B cell (primary cell): ENCODE measurements around the gene NFRKB. TPM values are rescaled to one million over a fixed set of nuclear protein-coding genes. Genes with fewer than 3 reads are reported as not detected.

Experiments
- ATAC-seq: fragments of 200-7000 bp; cut with Tn5 transposase; one replicate; pipeline ENCODE4 v1.10.0; 2021; ENCODE audit warnings: low read depth, mild to moderate bottlenecking, moderate number of reproducible peaks, moderate library complexity
- CTCF ChIA-PET: fragments of 350-600 bp; sonication (Branson Sonifier 250); formaldehyde crosslinking; loops from one replicate; lab custom pipeline; 2021; ENCODE audit warnings: antibody characterized with exemption, inconsistent platforms; lab: Charles Lee
- POLR2A ChIA-PET: fragments of 350-600 bp; sonication (Branson Sonifier 250); formaldehyde crosslinking; loops from one replicate; lab custom pipeline; 2021; ENCODE audit warnings: antibody characterized with exemption; lab: Charles Lee
- DNase-seq: peaks from one replicate; pipeline ENCODE4 v3.0.0; 2013
- H2AFZ ChIP-seq: 2 replicates; pipeline ENCODE4 v1.6.1; 2012; ENCODE audit warnings: mild to moderate bottlenecking, low read depth, low read length; ENCODE audit not compliant: insufficient read depth, poor library complexity, severe bottlenecking
- H3K27ac ChIP-seq, 2 donors: 1 replicate in 1 of 2; 2 replicates in 1 of 2; pipeline ENCODE4 v1.5.1; 2012 to 2013; ENCODE audit warnings: low read length in 2 of 2, mild to moderate bottlenecking in 2 of 2, moderate library complexity in 1 of 2
- H3K27me3 ChIP-seq, 4 experiments: fragments of 200-600 bp in 1 of 4; sonication (generic) in 1 of 4; replicated peaks in 1 of 4; 1 replicate in 2 of 4; 2 replicates in 2 of 4; pipeline versions ENCODE4 v1.6.1 to v1.7.0; 2013 to 2016; ENCODE audit warnings: low read length in 3 of 4, mild to moderate bottlenecking in 2 of 4, mixed read lengths in 1 of 4, moderate library complexity in 1 of 4; ENCODE audit not compliant: insufficient read depth in 4 of 4, control insufficient read depth in 3 of 4; ENCODE audit errors: control extremely low read depth in 1 of 4
- H3K36me3 ChIP-seq, 2 experiments: replicated peaks in 1 of 2; 1 replicate in 1 of 2; 2 replicates in 1 of 2; pipeline versions ENCODE4 v1.6.1 to v1.7.1; 2013; ENCODE audit warnings: low read length in 1 of 2; ENCODE audit not compliant: insufficient read depth in 2 of 2, control insufficient read depth in 1 of 2; ENCODE audit errors: control extremely low read depth in 1 of 2, extremely low read depth in 1 of 2
- H3K4me1 ChIP-seq, 2 donors: fragments of 200-600 bp in 1 of 2; sonication (generic) in 1 of 2; 1 replicate in 1 of 2; 2 replicates in 1 of 2; pipeline versions ENCODE4 v1.5.1 to v1.6.1; 2013 to 2017; ENCODE audit warnings: low read length in 2 of 2; ENCODE audit not compliant: control insufficient read depth in 2 of 2, insufficient read depth in 2 of 2
- H3K4me2 ChIP-seq: replicated peaks from 2 replicates; pipeline ENCODE3; 2012; ENCODE audit warnings: mild to moderate bottlenecking, low read depth, low read length; ENCODE audit not compliant: poor library complexity, severe bottlenecking
- H3K4me3 ChIP-seq, 5 experiments: fragments of 200-600 bp in 1 of 5; sonication (generic) in 1 of 5; 1 replicate in 3 of 5; 2 replicates in 2 of 5; pipeline versions ENCODE4 v1.5.1 to v1.7.0; 2011 to 2016; ENCODE audit warnings: low read length in 4 of 5, mild to moderate bottlenecking in 4 of 5, low read depth in 2 of 5, control low read depth in 1 of 5, moderate library complexity in 1 of 5; ENCODE audit not compliant: insufficient read depth in 1 of 5; ENCODE audit errors: control extremely low read depth in 1 of 5, extremely low read depth in 1 of 5
- H3K79me2 ChIP-seq: fragments of 200-600 bp; sonication (generic); one replicate; pipeline ENCODE4 v1.6.0; 2016; ENCODE audit warnings: low read length; ENCODE audit not compliant: control insufficient read depth, insufficient read depth
- H3K9ac ChIP-seq: fragments of 200-600 bp; sonication (generic); 2 replicates; pipeline ENCODE4 v1.6.1; 2017; ENCODE audit warnings: mild to moderate bottlenecking, low read length, moderate library complexity
- H3K9me3 ChIP-seq, 3 donors: one replicate each; pipeline versions ENCODE4 v1.6.1 to v1.7.1; 2013; ENCODE audit warnings: low read length in 2 of 3; ENCODE audit not compliant: control insufficient read depth in 2 of 3, insufficient read depth in 1 of 3; ENCODE audit errors: control extremely low read depth in 1 of 3
- H4K20me1 ChIP-seq: 2 replicates; pipeline ENCODE4 v1.6.0; 2012; ENCODE audit warnings: mild to moderate bottlenecking, low read length; ENCODE audit not compliant: insufficient read depth, control insufficient read depth, poor library complexity, severe bottlenecking
- H3K27ac Mint-ChIP-seq: one replicate; pipeline ENCODE4 v1.8.0; 2021; ENCODE audit warnings: mixed read lengths
- H3K27me3 Mint-ChIP-seq: one replicate; pipeline ENCODE4 v1.8.0; 2021; ENCODE audit warnings: mixed read lengths
- H3K4me1 Mint-ChIP-seq: one replicate; pipeline ENCODE4 v1.8.0; 2021; ENCODE audit warnings: mixed read lengths
- H3K4me3 Mint-ChIP-seq: one replicate; pipeline ENCODE4 v1.8.0; 2021; ENCODE audit warnings: mixed read lengths
- H3K9me3 Mint-ChIP-seq: one replicate; pipeline ENCODE4 v1.8.0; 2022; ENCODE audit warnings: mixed read lengths; ENCODE audit not compliant: insufficient read depth
- EZH2 ChIP-seq: IDR thresholded peaks from 2 replicates; pipeline ENCODE4 v1.6.1; 2012; ENCODE audit warnings: borderline replicate concordance, low read depth, mild to moderate bottlenecking, moderate library complexity, low read length; ENCODE audit not compliant: insufficient read depth, poor library complexity, severe bottlenecking
- WGBS: methylation state at CpG from one replicate; pipeline ENCODE4 v1.1.5; 2013; ENCODE audit warnings: missing lambda C conversion rate; ENCODE audit not compliant: insufficient coverage; 5-methylcytosine and 5-hydroxymethylcytosine counted together
- intact Hi-C: fragments of 100-400 bp; cut with micrococcal nuclease; formaldehyde crosslinking; loops from one replicate; pipeline ENCODE4 v1.10.0; 2022
- polyA plus RNA-seq: library from polyadenylated mRNA; depleted of rRNA; stranded (reverse); fragments of >200 nt; gene quantifications from 2 replicates; pipeline ENCODE4 v1.2.3, GENCODE V29; 2012
- total RNA-seq, 2 donors: library from RNA; stranded (reverse); fragments of 120-200 nt in 1 of 2; gene quantifications; 1 replicate in 1 of 2; 2 replicates in 1 of 2; pipeline versions ENCODE4 v1.2.3 to v1.2.4, GENCODE V29; 2013 to 2022
- TF ChIP-seq, protein P1 (sequence below): fragments of 200-600 bp; IDR thresholded peaks from one replicate; pipeline ENCODE4 v1.8.0; 2022; ENCODE audit warnings: antibody characterized with exemption, mild to moderate bottlenecking

NFRKB gene
- total and polyA plus RNA-seq, 2 donors (not counting 1 experiment from before 2014, with no cell fraction given), result 28.2 to 36.9 TPM

DNA sequence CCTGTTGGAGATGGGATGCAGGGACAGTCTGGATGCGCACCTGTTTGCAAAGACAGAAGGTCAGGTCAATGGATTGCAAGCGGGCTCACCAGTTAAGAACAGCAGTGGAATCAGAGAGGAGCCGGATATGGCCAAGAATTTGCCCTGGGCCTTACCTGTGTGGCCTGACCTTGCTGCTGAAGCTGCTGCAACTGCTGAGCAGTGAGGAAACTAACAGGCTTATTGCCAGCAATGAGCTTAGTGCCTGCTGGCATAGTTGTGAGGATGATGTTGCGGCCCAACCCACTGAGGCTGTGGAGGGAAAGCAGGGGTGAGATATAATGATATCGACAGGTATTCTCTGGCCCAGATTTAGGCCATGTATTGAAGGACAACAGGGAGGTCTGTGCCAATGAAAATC lies 30.6 kb downstream of the NFRKB start:
- intact Hi-C loops, result no loop called here
- Mint-ChIP-seq H3K27me3 (no peaks in the 10 kb centered on the region), H3K9me3 (no peaks in the 10 kb centered on the region), H3K4me3 (no peak overlapping the region), H3K27ac (no peak overlapping the region), H3K4me1 (no peaks in the 10 kb centered on the region)
- no peaks in the 10 kb centered on the region for H3K79me2 ChIP-seq
- no peaks in the 10 kb centered on the region for H3K27me3 ChIP-seq
- no peak overlapping the region for H3K27ac ChIP-seq
- H2AFZ ChIP-seq, result no peak overlapping the region
- 96% methylated on average over 5 of the region's 5 CpGs for whole genome bisulfite sequencing
- no peak overlapping the region for H3K4me2 ChIP-seq
- DNase-seq (no peak), ATAC-seq (no peak)
- H4K20me1 ChIP-seq, result no peaks in the 10 kb centered on the region
- CTCF ChIA-PET, result no interaction called here
- H3K36me3 ChIP-seq, result peaks cover 2 to 55% of the 10 kb centered on the region in 2 experiments
- H3K9me3 ChIP-seq, result no peaks in the 10 kb centered on the region
- POLR2A ChIA-PET, result no interaction called here
- H3K9ac ChIP-seq, result no peak overlapping the region
- TF ChIP-seq, protein P1, sequence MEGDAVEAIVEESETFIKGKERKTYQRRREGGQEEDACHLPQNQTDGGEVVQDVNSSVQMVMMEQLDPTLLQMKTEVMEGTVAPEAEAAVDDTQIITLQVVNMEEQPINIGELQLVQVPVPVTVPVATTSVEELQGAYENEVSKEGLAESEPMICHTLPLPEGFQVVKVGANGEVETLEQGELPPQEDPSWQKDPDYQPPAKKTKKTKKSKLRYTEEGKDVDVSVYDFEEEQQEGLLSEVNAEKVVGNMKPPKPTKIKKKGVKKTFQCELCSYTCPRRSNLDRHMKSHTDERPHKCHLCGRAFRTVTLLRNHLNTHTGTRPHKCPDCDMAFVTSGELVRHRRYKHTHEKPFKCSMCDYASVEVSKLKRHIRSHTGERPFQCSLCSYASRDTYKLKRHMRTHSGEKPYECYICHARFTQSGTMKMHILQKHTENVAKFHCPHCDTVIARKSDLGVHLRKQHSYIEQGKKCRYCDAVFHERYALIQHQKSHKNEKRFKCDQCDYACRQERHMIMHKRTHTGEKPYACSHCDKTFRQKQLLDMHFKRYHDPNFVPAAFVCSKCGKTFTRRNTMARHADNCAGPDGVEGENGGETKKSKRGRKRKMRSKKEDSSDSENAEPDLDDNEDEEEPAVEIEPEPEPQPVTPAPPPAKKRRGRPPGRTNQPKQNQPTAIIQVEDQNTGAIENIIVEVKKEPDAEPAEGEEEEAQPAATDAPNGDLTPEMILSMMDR, result no peak
- TF ChIP-seq EZH2, result no peak
- H3K4me1 ChIP-seq, result no peaks in the 10 kb centered on the region
- H3K4me3 ChIP-seq, result no peak overlapping the region

- ATAC-seq, result no peak
- Histone ChIP-seq H4K20me1 (no peaks in the 10 kb centered on the region), H2AFZ (no peak overlapping the region), H3K79me2 (no peaks in the 10 kb centered on the region), H3K27ac (no peak overlapping the region), H3K9me3 (no peaks in the 10 kb centered on the region), H3K4me1 (no peaks in the 10 kb centered on the region), H3K36me3 (peaks cover 2 to 38% of the 10 kb centered on the region in 2 experiments), H3K27me3 (no peaks in the 10 kb centered on the region), H3K4me3 (no peak overlapping the region), H3K4me2 (no peak overlapping the region), H3K9ac (no peak overlapping the region)
- Mint-ChIP-seq H3K27ac (no peak overlapping the region), H3K9me3 (no peaks in the 10 kb centered on the region), H3K4me3 (no peak overlapping the region), H3K27me3 (no peaks in the 10 kb centered on the region), H3K4me1 (no peaks in the 10 kb centered on the region)
- ChIA-PET POLR2A (no interaction called here), CTCF (interaction anchor here (0.7 kb wide), 1 partner anchor 321 kb away, joined by 5 read pairs; no protein-coding TSS in a partner anchor)
- intact Hi-C loops, result no loop called here
- no peak for DNase-seq
- TF ChIP-seq EZH2, result no peak
- WGBS, result 99% methylated on average over 10 of the region's 16 CpGs
Measured at GRCh38 chr11:129861702-129862522, 33.5 kb downstream of the NFRKB start.
